Keratinocyte (primary cell): ENCODE data around the gene CENPT. TPM values are rescaled to one million over a fixed set of nuclear protein-coding genes. Genes with fewer than 3 reads are reported as not detected.

Source experiments
- DNase-seq: peaks from one replicate; pipeline ENCODE4 v3.0.0-alpha.2; 2011; ENCODE audit warnings: low read depth, missing footprints, low spot score
- FAIRE-seq: peaks from 2 replicates; lab custom pipeline; 2011; peaks lifted over from hg19 to GRCh38; lab: Jason Lieb, UNC
- H2AFZ ChIP-seq: 2 replicates; pipeline ENCODE4 v1.6.0; 2012; ENCODE audit warnings: low read length, control low read depth, inconsistent platforms; ENCODE audit not compliant: control insufficient read depth
- H3K27ac ChIP-seq: 2 replicates; pipeline ENCODE4 v1.5.1; 2011; ENCODE audit warnings: low read length; ENCODE audit not compliant: control insufficient read depth, insufficient read depth
- H3K27me3 ChIP-seq: 3 replicates; pipeline ENCODE4 v1.6.0; 2011; ENCODE audit warnings: low read length; ENCODE audit not compliant: control insufficient read depth, insufficient read depth; ENCODE audit errors: extremely low read depth
- H3K36me3 ChIP-seq, 2 experiments: 2 replicates in 1 of 2; 3 replicates in 1 of 2; pipeline ENCODE4 v1.5.1; 2011; ENCODE audit warnings: low read length in 2 of 2, mild to moderate bottlenecking in 1 of 2; ENCODE audit not compliant: control insufficient read depth in 2 of 2, insufficient read depth in 2 of 2; ENCODE audit errors: extremely low read depth in 1 of 2
- H3K4me1 ChIP-seq: 3 replicates; pipeline ENCODE4 v1.5.1; 2011; ENCODE audit warnings: low read length; ENCODE audit not compliant: control insufficient read depth, insufficient read depth; ENCODE audit errors: extremely low read depth
- H3K4me2 ChIP-seq: 3 replicates; pipeline ENCODE4 v1.6.0; 2011; ENCODE audit warnings: low read depth, low read length; ENCODE audit not compliant: control insufficient read depth, insufficient read depth; ENCODE audit errors: extremely low read depth
- H3K4me3 ChIP-seq, 3 experiments: fragments of 200-600 bp in 1 of 3; sonication (generic) in 1 of 3; 2 replicates in 2 of 3; 3 replicates in 1 of 3; pipeline ENCODE4 v1.5.1; 2011 to 2016; ENCODE audit warnings: low read length in 3 of 3, mild to moderate bottlenecking in 3 of 3, control low read depth in 2 of 3, inconsistent platforms in 1 of 3, low read depth in 1 of 3, mixed read lengths in 1 of 3, mixed run types in 1 of 3, moderate library complexity in 1 of 3; ENCODE audit not compliant: control insufficient read depth in 2 of 3, insufficient read depth in 2 of 3; ENCODE audit errors: extremely low read depth in 1 of 3
- H3K79me2 ChIP-seq: 2 replicates; pipeline ENCODE4 v1.6.0; 2012; ENCODE audit warnings: low read length; ENCODE audit not compliant: control insufficient read depth, insufficient read depth
- H3K9ac ChIP-seq: 3 replicates; pipeline ENCODE4 v1.6.0; 2011; ENCODE audit warnings: low read length; ENCODE audit not compliant: control insufficient read depth, insufficient read depth; ENCODE audit errors: extremely low read depth
- H3K9me1 ChIP-seq: 3 replicates; pipeline ENCODE4 v1.6.0; 2011; ENCODE audit warnings: low read length; ENCODE audit not compliant: control insufficient read depth, insufficient read depth; ENCODE audit errors: extremely low read depth
- H3K9me3 ChIP-seq: 2 replicates; pipeline ENCODE4 v1.5.1; 2012; ENCODE audit warnings: low read depth, low read length; ENCODE audit not compliant: control insufficient read depth
- H4K20me1 ChIP-seq: 3 replicates; pipeline ENCODE4 v1.6.0; 2011; ENCODE audit warnings: low read length; ENCODE audit not compliant: control insufficient read depth, insufficient read depth; ENCODE audit errors: extremely low read depth
- EZH2 ChIP-seq: IDR thresholded peaks from one replicate; pipeline ENCODE4 v1.6.1; 2012; ENCODE audit warnings: inconsistent platforms, mild to moderate bottlenecking, low read length, moderate library complexity
- dilution Hi-C: fragments of 300-500 bp; cut with MboI; formaldehyde crosslinking; loops from one replicate; pipeline ENCODE4 v1.7.0; 2020; ENCODE audit warnings: low sequenced_read_pairs; ENCODE audit not compliant: extremely low pct_ligation_motif_present
- polyA minus RNA-seq, 3 experiments: library from RNA; depleted of rRNA, polyadenylated mRNA; stranded (reverse); fragments of >200 nt; gene quantifications; 1 replicate in 1 of 3; 2 replicates in 1 of 3; 3 replicates in 1 of 3; pipeline ENCODE4 v1.2.3, GENCODE V29; 2011
- polyA plus RNA-seq, 5 experiments: library from polyadenylated mRNA; depleted of rRNA in 3 of 5; stranded (reverse) in 3 of 5; stranded (forward) in 1 of 5; unstranded in 1 of 5; fragments of >200 nt; gene quantifications; 1 replicate in 1 of 5; 2 replicates in 3 of 5; 3 replicates in 1 of 5; pipeline versions ENCODE4 v1.2.1 to v1.2.3, GENCODE V29; 2011 to 2012; ENCODE audit warnings: missing spikeins in 2 of 5, low read depth in 1 of 5, low replicate concordance in 1 of 5
- TF ChIP-seq, protein P1 (sequence below), 3 experiments: IDR thresholded peaks in 1 of 3; conservative IDR thresholded peaks in 1 of 3; optimal IDR thresholded peaks in 1 of 3; 2 replicates in 2 of 3; 3 replicates in 1 of 3; pipeline versions ENCODE3 to v1.5.1; 2011; ENCODE audit warnings: low read length in 3 of 3, mild to moderate bottlenecking in 3 of 3, moderate library complexity in 2 of 3, control low read depth in 1 of 3, inconsistent platforms in 1 of 3; ENCODE audit not compliant: insufficient read depth in 2 of 3; ENCODE audit errors: extremely low read depth in 1 of 3

Gene CENPT, protein sequence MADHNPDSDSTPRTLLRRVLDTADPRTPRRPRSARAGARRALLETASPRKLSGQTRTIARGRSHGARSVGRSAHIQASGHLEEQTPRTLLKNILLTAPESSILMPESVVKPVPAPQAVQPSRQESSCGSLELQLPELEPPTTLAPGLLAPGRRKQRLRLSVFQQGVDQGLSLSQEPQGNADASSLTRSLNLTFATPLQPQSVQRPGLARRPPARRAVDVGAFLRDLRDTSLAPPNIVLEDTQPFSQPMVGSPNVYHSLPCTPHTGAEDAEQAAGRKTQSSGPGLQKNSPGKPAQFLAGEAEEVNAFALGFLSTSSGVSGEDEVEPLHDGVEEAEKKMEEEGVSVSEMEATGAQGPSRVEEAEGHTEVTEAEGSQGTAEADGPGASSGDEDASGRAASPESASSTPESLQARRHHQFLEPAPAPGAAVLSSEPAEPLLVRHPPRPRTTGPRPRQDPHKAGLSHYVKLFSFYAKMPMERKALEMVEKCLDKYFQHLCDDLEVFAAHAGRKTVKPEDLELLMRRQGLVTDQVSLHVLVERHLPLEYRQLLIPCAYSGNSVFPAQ
- polyA plus RNA-seq = 30.1 to 57.1 TPM (median 41.3 TPM) in 3 replicates
- 44.8 TPM for polyA plus RNA-seq (2011; ENCODE audit: low read depth)
- 17.7 and 26.9 TPM in 2 replicates for polyA plus RNA-seq (2011; cell fraction: cytosol; rRNA removed)
- polyA plus RNA-seq (2011; cell fraction: nucleus; rRNA removed) = 238 and 251 TPM in 2 replicates
- polyA plus RNA-seq (2012; ENCODE audit: low replicate concordance) = 32.6 and 56.1 TPM in 2 replicates
- 33.9 to 38.2 TPM (median 38.0 TPM) in 3 replicates for polyA minus RNA-seq
- 40.1 TPM for polyA minus RNA-seq (2011; cell fraction: cytosol; rRNA and poly(A)+ RNA removed)
- 50.0 and 51.2 TPM in 2 replicates for polyA minus RNA-seq (2011; cell fraction: nucleus; rRNA and poly(A)+ RNA removed)

DNA sequence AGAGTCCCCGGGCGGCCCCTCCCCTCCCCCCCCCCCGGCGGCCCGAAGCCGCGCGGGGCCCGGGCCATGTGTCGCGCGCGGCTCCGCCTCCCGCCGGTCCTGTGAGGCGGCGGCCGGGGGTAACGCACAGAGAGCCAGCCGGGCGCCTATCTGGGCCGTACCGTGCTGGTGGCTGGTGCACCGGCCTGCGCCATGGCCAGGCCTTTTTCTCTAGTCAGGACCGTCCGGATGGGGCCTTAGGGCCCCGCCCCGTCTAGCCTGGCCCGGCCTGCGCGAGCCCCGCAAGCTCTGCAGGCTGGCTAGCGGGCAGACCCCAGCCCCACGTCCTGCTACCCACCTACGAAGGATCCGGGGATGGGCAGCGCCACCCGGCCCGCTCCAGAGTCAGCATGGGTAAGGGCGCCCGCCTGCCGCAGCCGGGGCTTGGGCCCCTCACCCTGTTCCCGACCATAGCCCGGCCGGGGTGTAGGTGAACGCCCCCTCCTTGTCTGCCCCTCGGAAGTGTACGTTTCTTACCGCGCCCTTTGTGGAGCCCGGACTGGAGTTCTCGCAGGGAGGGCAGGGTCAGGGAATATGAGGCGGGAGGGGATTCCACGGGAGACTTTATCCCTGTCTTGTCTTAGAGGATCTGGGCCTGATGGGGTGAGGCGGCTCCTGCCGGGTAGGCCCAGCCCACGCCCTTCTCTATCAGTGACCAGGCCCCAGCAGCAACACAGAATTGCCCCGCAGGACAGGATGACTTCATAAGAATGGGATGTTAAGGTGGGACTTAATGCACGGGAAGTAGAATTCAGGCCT is at the start of gene CENPT:
TSS of gene CENPT (minus strand) at position 630 of the 798 bp plus-strand sequence. CDS start 13,834 bp downstream, outside the sequence.
- H2AFZ ChIP-seq = peak within 1 kb of the TSS; percentile 82
- H3K36me3 ChIP-seq = peaks cover 6 to 13% of the 10 kb centered on the region in 2 experiments
- H3K4me1 ChIP-seq = peaks cover 48% of the 10 kb centered on the region
- H3K4me3 ChIP-seq = peak within 1 kb of the TSS; percentile 92 to 97 (median 97)
- FAIRE-seq (no peak), DNase-seq (no peak)
- H3K9me3 ChIP-seq = no peaks in the 10 kb centered on the region
- H3K27ac ChIP-seq = peak within 1 kb of the TSS; percentile 97
- no peaks in the 10 kb centered on the region for H3K27me3 ChIP-seq
- TF ChIP-seq, protein P1, sequence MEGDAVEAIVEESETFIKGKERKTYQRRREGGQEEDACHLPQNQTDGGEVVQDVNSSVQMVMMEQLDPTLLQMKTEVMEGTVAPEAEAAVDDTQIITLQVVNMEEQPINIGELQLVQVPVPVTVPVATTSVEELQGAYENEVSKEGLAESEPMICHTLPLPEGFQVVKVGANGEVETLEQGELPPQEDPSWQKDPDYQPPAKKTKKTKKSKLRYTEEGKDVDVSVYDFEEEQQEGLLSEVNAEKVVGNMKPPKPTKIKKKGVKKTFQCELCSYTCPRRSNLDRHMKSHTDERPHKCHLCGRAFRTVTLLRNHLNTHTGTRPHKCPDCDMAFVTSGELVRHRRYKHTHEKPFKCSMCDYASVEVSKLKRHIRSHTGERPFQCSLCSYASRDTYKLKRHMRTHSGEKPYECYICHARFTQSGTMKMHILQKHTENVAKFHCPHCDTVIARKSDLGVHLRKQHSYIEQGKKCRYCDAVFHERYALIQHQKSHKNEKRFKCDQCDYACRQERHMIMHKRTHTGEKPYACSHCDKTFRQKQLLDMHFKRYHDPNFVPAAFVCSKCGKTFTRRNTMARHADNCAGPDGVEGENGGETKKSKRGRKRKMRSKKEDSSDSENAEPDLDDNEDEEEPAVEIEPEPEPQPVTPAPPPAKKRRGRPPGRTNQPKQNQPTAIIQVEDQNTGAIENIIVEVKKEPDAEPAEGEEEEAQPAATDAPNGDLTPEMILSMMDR (optimal IDR thresholded peaks at IDR 0.05 in 1 of 3, IDR thresholded peaks at IDR 0.05 in 1 of 3, conservative IDR thresholded peaks at IDR 0.05 in 1 of 3; ENCODE audit: extremely low read depth in 1 of 3, insufficient read depth in 2 of 3, low read length in 3 of 3) = no peak
- TF ChIP-seq EZH2 = no peak
- dilution Hi-C loops = no loop called here
- peak within 1 kb of the TSS; percentile 100 for H3K9ac ChIP-seq
- H3K79me2 ChIP-seq = peaks cover 75% of the 10 kb centered on the region
- H3K9me1 ChIP-seq = peaks cover 6% of the 10 kb centered on the region
- peak within 1 kb of the TSS; percentile 98 for H3K4me2 ChIP-seq
- peaks cover 2% of the 10 kb centered on the region for H4K20me1 ChIP-seq

DNA sequence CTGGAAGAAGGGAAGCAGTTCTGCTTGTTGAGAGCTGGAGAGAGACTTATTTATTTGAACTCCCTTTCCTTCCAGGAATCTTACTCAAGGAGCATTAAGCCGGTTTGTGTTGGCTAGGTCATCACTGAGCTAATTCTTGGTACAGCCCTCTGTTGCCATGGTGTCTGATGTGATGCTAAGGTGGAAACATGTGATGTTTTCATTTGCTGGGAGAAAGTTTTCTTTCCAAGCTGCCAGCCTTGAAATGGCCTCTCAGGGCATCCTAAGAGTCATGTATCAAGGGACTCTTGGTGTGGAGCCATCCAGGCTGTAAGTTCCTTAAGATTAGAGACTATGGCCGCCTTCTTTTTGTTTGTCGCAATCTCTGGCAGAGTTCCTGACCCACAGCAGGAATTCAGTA is 49.7 kb upstream of the CENPT start:
- Histone ChIP-seq H3K79me2 (peaks cover 44% of the 10 kb centered on the region), H3K4me1 (peaks cover 13% of the 10 kb centered on the region), H3K9me1 (no peaks in the 10 kb centered on the region), H3K27me3 (no peaks in the 10 kb centered on the region), H3K4me3 (no peak overlapping the region), H2AFZ (no peak overlapping the region), H4K20me1 (no peaks in the 10 kb centered on the region), H3K4me2 (no peak overlapping the region), H3K9ac (no peak overlapping the region), H3K9me3 (no peaks in the 10 kb centered on the region), H3K27ac (no peak overlapping the region), H3K36me3 (peaks cover 0 to 5% of the 10 kb centered on the region in 2 experiments)
- dilution Hi-C loops = no loop called here
- DNase-seq (no peak), FAIRE-seq (no peak)
- TF ChIP-seq, protein P1 (optimal IDR thresholded peaks at IDR 0.05 in 1 of 3, IDR thresholded peaks at IDR 0.05 in 1 of 3, conservative IDR thresholded peaks at IDR 0.05 in 1 of 3; ENCODE audit: extremely low read depth in 1 of 3, insufficient read depth in 2 of 3, low read length in 3 of 3) = no peak
- no peak for TF ChIP-seq EZH2
